Activated naive CD4-positive, alpha-beta T cell treated with anti-CD3 and anti-CD28 coated beads, Interleukin-2, amount 50 U/mL, for 72 hours (primary cell): ENCODE results near the gene CTNNA3. TPM values are rescaled to one million over a fixed set of nuclear protein-coding genes. Genes with fewer than 3 reads are reported as not detected.

Experiments
- ATAC-seq, 2 donors: fragments of 150-1000 bp; cut with Tn5 transposase; 2 replicates each; pipeline ENCODE4 v1.10.0; 2021; ENCODE audit warnings: mild to moderate bottlenecking in 2 of 2, moderate library complexity in 2 of 2
- DNase-seq, 2 donors: peaks; one replicate each; pipeline ENCODE4 v3.0.0; 2021 to 2022; ENCODE audit warnings: low spot score in 2 of 2
- H3K27ac Mint-ChIP-seq, 2 donors: one replicate each; pipeline ENCODE4 v1.8.0; 2022; ENCODE audit warnings: mild to moderate bottlenecking in 2 of 2, mixed read lengths in 2 of 2
- H3K36me3 Mint-ChIP-seq, 2 donors: one replicate each; pipeline ENCODE4 v1.8.0; 2022; ENCODE audit warnings: mixed read lengths in 2 of 2
- H3K9me3 Mint-ChIP-seq, 2 donors: one replicate each; pipeline ENCODE4 v1.8.0; 2022; ENCODE audit warnings: mixed read lengths in 2 of 2
- total RNA-seq, 2 donors: library from RNA; stranded (reverse); gene quantifications; one replicate each; pipeline ENCODE4 v1.2.3, GENCODE V29; 2022

CTNNA3 gene
- total RNA-seq, 2 donors from 2014 or later, result 0.30 to 0.39 TPM

DNA sequence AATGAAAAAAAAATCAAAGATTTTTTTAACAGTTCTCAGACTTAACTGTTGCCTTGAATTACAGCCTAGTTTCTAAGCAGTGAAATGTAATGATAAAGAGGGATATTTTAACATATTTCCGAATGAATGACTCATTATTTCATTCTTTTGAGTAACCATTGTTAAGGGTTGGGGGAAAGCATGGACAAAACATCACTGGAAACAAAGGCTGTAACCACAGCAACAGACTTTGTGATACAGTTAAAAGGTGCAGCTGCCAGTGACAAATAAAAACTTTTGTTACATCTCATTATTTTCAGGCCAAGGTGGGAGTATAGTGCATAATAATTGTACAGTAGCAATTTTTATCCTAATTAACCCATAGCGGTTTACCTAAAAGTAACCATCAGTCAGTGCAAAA is 597.5 kb downstream of the CTNNA3 start:
- Mint-ChIP-seq H3K36me3 (no peaks in the 10 kb centered on the region), H3K9me3 (no peaks in the 10 kb centered on the region), H3K27ac (no peak overlapping the region)
- ATAC-seq, result no peak
- DNase-seq, result no peak

DNA sequence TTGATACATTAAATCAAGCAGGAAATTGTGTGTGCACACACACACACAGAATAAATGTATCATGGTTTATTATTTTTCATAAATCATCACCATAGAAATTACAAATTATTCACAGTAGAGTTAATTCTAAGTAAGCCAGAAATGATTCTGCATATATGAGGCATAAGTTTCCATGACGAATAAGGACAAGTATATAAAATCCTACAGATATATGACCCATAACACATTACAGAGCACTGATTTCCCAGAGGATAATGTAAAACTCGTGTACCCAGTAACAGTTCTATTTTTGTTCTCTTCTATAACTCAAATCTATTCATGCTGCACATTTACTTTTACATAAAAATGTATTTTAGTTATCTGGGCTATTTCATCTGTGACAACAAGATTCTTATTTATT is 600.5 kb downstream of the CTNNA3 start:
- no peaks in the 10 kb centered on the region for H3K9me3 Mint-ChIP-seq
- H3K27ac Mint-ChIP-seq, result no peak overlapping the region
- H3K36me3 Mint-ChIP-seq, result no peaks in the 10 kb centered on the region
- DNase-seq (no peak), ATAC-seq (no peak)

DNA sequence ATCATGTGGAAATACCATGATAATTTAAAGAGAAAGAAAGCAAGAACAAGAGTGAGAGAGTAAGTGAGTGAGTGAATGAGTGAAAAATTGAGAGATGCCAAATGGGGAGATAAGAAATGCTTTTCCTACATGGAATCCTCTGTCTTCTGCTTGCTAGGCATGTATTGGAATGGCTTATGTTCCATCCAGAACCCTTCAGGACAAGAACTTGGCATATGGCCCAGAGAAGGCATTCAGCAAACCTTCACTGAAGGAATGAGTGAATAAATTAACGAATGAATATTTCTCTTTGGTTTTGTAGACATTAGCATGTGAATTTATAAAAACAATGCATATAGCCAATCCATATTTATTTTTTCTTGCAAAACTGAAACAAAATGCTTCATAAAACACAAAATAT is 608.0 kb downstream of the CTNNA3 start:
- no peaks in the 10 kb centered on the region for H3K36me3 Mint-ChIP-seq
- DNase-seq (no peak), ATAC-seq (no peak)
- no peaks in the 10 kb centered on the region for H3K9me3 Mint-ChIP-seq
- no peak overlapping the region for H3K27ac Mint-ChIP-seq

DNA sequence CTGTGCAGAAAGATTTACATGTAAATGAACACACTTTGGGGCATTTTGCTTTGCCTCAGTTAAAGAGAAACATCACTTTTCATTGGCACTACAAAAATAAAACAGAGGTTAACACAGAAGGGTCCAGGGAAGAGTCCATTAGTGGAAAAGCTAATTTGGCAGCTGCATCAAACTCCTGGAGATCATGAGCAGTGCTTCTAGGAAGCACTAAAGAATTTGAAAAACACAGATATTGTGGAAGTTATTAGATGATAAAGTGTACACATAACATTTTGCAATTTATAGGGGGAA is 608.9 kb downstream of the CTNNA3 start:
- Mint-ChIP-seq H3K27ac (no peak overlapping the region), H3K36me3 (no peaks in the 10 kb centered on the region), H3K9me3 (no peaks in the 10 kb centered on the region)
- DNase-seq (no peak), ATAC-seq (no peak)

DNA sequence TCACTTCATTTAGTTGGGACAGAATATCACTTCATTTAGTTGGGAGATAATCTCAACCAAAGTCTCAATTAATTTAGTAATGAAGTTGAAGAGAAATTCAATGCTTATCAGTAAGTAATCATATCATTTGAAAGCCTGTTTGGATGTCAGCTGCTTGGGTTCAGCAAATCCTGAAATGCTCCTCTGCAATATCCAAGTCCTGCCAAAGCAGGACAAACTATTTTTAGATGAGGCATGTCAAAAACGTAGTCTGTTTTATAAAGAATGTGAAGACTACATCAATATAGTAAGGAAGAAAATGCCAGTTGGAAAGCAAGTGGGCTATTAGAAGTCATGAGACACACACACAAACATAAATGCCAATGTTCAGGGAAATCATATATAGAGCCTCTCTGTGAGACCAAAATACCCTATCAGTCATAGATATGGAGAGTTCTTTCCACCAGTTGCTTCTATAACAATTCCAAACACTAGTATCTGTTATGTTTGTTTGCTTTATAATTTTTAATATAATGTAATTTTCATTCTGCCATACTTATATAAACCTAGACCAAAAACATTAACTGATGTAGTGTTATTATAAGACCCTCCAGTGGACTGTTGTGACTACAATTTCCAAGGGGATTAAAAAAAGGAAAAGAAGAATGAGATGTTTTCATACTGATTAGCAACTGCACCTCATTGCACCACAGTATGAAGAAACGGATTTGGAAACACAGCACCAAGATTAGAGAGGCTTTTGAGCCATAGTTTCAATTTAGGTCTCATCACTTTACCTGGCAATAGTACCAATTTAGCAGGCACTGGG is 609.5 kb downstream of the CTNNA3 start:
- Mint-ChIP-seq H3K9me3 (no peaks in the 10 kb centered on the region), H3K36me3 (no peaks in the 10 kb centered on the region), H3K27ac (no peak overlapping the region)
- no peak for ATAC-seq
- no peak for DNase-seq

DNA sequence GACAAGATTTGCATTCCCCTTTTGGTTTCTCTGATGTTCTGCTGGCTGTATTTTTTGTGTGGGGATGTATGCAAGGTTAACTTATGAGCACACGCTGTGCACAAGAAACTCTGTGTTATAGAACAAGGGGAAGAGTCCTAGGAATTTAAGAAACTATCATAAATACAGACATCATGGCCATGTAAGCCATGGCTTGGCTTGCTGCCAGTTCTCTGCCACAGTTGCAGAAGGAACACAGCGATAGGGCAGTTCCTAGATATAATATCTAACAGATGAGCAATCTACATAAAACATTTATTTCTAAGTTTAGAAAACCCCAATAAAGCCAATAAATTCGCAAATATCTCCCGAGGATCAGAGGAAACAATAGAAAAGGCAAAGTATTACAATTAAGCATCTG is 616.9 kb downstream of the CTNNA3 start:
- no peaks in the 10 kb centered on the region for H3K36me3 Mint-ChIP-seq
- ATAC-seq, result no peak
- no peak for DNase-seq
- H3K9me3 Mint-ChIP-seq, result peaks cover 3 to 5% of the 10 kb centered on the region in 2 donors
- no peak overlapping the region for H3K27ac Mint-ChIP-seq

DNA sequence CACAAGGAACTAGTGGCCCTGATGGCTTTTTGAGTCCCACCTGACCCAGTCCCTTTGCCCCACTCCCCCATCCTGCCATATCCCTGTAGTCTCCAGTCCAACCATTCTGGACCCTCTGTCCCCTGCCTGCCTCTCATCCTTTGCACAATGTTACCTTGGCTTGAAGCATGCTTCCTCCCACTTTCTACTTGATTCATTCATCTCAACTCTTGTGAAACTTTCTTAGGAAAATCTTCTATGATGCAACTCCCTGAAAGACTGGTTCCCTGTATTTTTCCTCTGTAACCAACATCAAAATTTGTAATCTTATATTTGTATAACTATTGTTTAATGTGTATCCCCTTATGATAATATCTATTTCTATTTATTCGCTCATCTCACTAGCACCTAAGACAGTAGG is 618.6 kb downstream of the CTNNA3 start:
- no peak for ATAC-seq
- Mint-ChIP-seq H3K27ac (no peak overlapping the region), H3K36me3 (no peaks in the 10 kb centered on the region)

DNA sequence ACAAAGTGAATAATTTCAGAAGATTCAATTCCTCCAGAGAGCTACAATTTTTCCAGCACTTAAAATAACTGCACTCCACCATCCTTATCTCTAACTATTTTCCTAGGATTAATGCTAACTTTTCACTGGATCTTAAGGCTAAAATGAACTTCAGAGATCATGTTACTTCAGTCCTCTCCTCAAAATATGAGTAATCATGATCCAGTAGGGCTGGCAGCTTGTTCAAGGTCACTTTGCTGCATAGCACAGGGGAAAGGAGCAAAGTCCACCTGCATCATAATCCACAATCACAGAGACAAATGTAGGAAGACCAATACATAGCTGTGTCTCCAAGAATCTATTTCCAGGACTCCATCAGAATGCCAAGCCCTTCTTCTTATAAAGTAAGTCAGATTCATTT is 619.9 kb downstream of the CTNNA3 start:
- ATAC-seq (no peak), DNase-seq (no peak)
- Mint-ChIP-seq H3K9me3 (peaks cover 5 to 7% of the 10 kb centered on the region in 2 donors), H3K36me3 (no peaks in the 10 kb centered on the region), H3K27ac (no peak overlapping the region)

More for the DNA sequence above, 618.6 kb downstream of the CTNNA3 start:
- H3K9me3 Mint-ChIP-seq, result peaks cover 3 to 5% of the 10 kb centered on the region in 2 donors
- DNase-seq, result no peak

DNA sequence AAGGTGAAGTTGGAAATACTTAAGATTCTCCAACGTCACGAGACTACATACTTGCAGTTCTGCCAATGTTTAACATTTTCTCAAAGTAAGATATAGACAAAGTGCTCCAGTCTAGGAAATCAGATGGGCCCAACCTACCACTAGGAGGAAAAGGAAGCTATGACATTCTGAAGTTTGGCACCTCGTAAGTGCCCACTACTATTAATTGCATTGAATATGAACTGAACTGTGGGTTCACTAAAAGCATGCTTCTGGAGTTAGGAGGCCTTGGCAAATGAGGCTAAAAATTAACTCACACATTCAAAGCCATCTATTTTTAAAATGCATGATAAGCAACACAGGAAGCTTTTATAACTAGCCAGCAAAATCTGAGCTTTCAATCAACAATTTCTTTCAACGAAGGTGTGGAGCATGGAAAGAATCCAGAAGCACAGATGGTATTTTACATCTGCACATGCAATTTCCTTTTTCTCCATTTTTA is 620.5 kb downstream of the CTNNA3 start:
- Mint-ChIP-seq H3K36me3 (no peaks in the 10 kb centered on the region), H3K27ac (no peak overlapping the region), H3K9me3 (peaks cover 5 to 7% of the 10 kb centered on the region in 2 donors)
- no peak for DNase-seq
- no peak for ATAC-seq

DNA sequence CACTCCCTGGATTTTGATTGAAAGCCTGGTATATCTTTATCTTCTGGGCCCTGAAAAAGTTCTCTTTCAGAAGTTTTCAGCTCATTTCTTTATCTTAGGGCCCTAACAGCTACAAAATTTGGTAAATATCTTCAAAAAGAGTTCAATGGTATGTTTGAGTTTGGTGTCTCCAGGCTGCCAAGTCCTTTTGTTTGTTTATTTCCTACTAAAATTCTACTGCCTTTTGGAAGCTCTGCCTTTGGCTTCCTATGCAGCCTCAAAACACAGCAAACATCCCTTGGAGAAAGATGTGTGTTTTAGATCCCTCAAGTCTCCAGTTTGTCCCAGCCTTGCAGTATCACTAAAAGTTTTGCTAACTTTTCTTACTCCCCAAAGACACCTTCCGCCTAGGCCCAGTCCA is 623.3 kb downstream of the CTNNA3 start:
- ATAC-seq (no peak), DNase-seq (no peak)
- no peak overlapping the region for H3K27ac Mint-ChIP-seq
- peaks cover 0 to 3% of the 10 kb centered on the region in 2 donors for H3K9me3 Mint-ChIP-seq
- H3K36me3 Mint-ChIP-seq, result no peaks in the 10 kb centered on the region

DNA sequence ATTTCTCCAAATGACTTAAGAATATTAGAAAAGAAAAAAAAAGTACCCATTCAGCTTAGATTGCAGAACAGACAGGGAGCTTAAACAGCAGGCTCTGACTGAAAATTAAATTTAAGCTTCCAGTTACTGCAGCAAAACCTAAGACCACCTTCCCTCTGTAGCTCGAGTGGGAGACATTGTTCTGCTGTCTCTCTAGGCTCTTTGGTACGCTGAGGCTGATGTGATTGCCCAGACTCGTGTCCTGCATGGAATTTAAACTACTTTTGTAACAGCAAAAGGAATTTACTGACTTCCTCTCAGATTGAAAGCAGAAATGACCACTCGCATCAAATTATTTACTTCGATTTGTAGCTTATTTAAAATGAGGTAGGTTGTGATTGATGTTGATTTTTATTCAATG is 645.6 kb downstream of the CTNNA3 start:
- ATAC-seq (no peak), DNase-seq (no peak)
- H3K27ac Mint-ChIP-seq, result no peak overlapping the region
- no peaks in the 10 kb centered on the region for H3K36me3 Mint-ChIP-seq
- H3K9me3 Mint-ChIP-seq, result peaks cover 0 to 6% of the 10 kb centered on the region in 2 donors

DNA sequence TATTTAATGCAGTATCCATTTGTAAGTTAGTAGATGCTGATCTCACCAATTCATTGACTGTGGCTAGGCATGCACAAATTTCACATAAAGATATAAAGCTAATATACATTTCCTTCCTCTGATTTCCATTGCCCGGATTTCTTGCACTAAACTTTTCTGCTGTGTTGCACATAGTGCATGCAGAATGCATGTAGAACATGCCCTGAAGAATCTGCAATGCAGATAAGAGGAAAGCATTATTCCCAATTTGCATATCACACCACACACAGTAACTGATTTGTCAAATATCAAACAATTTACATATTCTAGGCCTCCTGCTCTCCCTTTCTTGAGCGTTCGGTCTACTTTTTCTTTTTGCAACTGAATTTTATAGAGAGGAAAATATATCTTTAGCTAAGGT is 646.0 kb downstream of the CTNNA3 start:
- DNase-seq (no peak), ATAC-seq (no peak)
- H3K9me3 Mint-ChIP-seq, result peaks cover 0 to 6% of the 10 kb centered on the region in 2 donors
- H3K27ac Mint-ChIP-seq, result no peak overlapping the region
- no peaks in the 10 kb centered on the region for H3K36me3 Mint-ChIP-seq

DNA sequence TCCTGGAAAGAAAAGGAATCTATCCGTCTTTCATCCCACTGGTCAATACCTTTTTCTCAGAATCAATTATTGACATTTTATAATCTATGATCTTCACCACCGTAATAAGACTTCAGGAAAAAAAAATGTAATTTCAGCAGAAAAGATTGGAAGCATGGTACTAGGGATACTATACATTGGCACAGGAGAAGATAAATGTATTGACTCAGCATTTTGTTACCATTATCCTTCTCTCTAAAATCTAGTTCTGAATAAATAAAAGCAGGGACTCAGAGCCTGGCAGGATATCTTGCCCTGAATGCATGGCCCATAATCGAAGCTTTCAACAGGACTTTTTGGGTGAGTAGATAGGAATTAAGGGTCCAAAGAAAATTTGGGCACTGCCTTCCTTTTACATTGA is 649.5 kb downstream of the CTNNA3 start:
- no peaks in the 10 kb centered on the region for H3K36me3 Mint-ChIP-seq
- no peak for DNase-seq
- no peak for ATAC-seq
- H3K9me3 Mint-ChIP-seq, result peaks cover 0 to 6% of the 10 kb centered on the region in 2 donors
- no peak overlapping the region for H3K27ac Mint-ChIP-seq

DNA sequence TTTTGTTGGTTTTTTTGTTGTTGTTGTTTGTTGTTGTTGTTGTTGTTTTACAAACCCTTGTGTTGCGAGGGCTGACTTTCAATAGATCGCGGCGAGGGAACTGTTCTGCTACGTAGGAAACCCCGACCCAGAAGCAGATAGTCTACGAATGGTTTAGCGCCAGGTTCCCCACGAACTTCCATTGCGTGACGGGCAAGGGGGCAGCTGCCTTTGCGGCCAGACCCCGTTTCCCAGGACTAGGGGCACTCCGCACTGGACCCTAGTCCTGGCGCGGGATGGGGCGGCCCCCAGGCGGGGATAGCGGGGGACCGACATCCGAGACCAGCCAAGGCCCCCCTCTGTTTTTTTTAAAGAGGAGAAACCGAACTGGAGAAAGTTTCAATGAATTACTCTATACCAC is 650.6 kb downstream of the CTNNA3 start:
- no peak for ATAC-seq
- peaks cover 0 to 6% of the 10 kb centered on the region in 2 donors for H3K9me3 Mint-ChIP-seq
- no peaks in the 10 kb centered on the region for H3K36me3 Mint-ChIP-seq

DNA sequence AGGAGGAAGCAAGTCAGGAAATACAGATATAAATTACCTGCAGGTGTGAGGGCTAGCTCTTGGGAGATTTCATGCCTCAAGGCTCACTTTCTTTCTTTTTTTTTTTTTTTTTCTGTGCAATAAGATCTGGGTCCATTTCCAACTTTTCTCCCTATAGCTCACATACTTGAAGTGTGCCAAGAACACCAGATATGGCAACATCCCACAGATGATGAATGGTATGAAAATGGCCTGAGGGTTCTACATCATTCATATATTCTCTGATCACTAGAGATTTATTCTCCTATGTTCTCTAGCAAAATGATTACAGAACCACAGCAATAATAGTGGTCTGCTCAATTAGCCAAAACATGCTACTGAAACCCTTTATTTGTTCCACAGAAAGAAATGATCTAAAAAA is 653.0 kb downstream of the CTNNA3 start:
- no peak for ATAC-seq
- Mint-ChIP-seq H3K9me3 (peaks cover 0 to 6% of the 10 kb centered on the region in 2 donors), H3K36me3 (no peaks in the 10 kb centered on the region), H3K27ac (no peak overlapping the region)
- DNase-seq, result no peak

More for the DNA sequence above, 650.6 kb downstream of the CTNNA3 start:
- no peak overlapping the region for H3K27ac Mint-ChIP-seq
- DNase-seq, result no peak

DNA sequence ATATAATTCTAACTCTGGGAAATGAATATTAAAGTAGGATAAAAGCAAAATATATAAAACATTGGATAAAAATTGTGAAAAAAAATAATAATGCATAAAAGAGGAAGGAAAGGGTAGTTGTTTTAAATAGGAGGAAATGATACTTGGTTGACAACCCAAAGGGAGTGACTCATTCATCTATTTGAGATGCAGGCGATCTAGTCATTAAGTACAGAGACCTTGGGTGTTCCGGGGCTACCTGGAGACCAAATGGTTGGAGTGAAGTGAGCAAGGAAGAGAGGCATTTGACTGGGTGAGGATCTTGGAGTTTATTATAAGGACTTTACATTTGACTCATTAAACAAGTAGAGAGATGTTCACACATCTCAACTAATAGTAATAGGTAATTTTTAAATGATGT is 659.2 kb downstream of the CTNNA3 start:
- H3K36me3 Mint-ChIP-seq, result no peaks in the 10 kb centered on the region
- peaks cover 0 to 6% of the 10 kb centered on the region in 2 donors for H3K9me3 Mint-ChIP-seq
- ATAC-seq (no peak), DNase-seq (no peak)
- H3K27ac Mint-ChIP-seq, result no peak overlapping the region

DNA sequence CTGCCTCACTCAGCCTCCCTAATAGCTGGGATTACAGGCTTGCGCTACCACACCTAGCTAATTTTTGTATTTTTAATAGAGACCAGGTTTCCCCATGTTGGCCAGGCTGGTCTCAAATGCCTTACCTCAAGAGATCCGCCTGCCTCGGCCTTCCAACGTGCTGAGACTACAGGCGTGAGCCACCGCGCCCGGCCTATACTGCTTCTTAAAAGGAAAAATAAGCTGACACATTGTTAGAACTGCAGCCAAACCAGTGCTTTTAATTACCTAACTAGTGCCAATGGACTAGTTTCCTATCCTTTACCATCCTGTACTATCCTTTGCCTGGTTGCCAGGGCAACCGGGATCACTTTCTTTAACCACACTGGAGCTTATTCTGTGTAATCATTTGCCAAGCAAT is 662.1 kb downstream of the CTNNA3 start:
- Mint-ChIP-seq H3K36me3 (no peaks in the 10 kb centered on the region), H3K9me3 (peaks cover 0 to 6% of the 10 kb centered on the region in 2 donors), H3K27ac (no peak overlapping the region)
- ATAC-seq (no peak), DNase-seq (no peak)

DNA sequence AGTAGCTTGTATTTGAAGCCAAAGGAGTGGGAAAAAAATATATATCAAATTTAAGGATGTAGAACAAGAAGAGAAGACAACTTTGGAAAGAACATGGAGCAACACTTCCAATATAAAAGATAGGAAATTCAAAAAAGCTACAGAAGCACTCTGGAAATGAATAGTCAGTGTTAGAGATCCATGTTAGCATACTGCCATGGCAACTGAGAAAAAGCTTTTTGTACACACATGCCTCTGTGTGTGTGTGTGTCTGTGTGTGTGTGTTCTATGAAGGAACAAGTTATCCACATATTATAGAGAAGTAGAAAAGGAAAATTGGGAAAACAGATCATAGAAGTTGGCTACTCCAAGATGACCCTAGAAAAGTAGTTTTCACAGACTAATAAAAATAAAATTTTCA is 673.9 kb downstream of the CTNNA3 start:
- ATAC-seq (no peak), DNase-seq (no peak)
- Mint-ChIP-seq H3K9me3 (peaks cover 5 to 13% of the 10 kb centered on the region in 2 donors), H3K36me3 (no peaks in the 10 kb centered on the region), H3K27ac (no peak overlapping the region)
